ENCODE measurements around the gene VIPR2.

GRCh38 chr7:159023206-159023605 is 121.5 kb downstream of the VIPR2 start:
- TF ChIP-seq CTCF (IDR thresholded peaks at IDR 0.05) (no peak), EZH2phosphoT487 (IDR thresholded peaks at IDR 0.05) (no peak), EZH2 (IDR thresholded peaks at IDR 0.05) (no peak)
